GM18507 (cell line): ENCODE results near the gene HEXIM1.

Experiments
- DNase-seq: peaks from one replicate; pipeline ENCODE4 v3.0.0; 2011; ENCODE audit warnings: low read depth; ENCODE audit not compliant: insufficient read length; ENCODE audit errors: extremely low spot score
- FAIRE-seq: peaks from 2 replicates; lab custom pipeline; 2011; peaks lifted over from hg19 to GRCh38; lab: Jason Lieb, UNC

HEXIM1 gene

DNA sequence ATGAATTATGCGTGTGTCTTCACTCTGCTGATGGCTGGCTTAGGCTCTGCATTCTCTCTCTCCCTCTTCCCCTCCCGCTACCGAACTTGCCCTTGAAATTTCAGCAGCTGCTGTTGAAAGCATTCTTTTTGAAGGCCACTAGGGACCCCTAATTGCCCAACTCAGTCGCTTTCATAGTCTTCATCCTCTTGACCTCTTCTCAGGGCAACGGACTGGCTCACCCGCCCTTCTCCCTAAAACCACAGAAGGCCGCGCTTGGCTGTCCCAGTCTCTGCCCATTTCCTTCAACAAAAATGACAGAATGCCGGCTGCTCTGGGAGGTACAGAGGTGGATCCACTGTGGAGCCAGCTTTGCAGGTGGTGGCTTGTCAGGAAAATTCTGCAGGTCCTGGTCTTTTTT lies 52.4 kb downstream of the HEXIM1 start:
- no peak for DNase-seq
- FAIRE-seq: no peak

DNA sequence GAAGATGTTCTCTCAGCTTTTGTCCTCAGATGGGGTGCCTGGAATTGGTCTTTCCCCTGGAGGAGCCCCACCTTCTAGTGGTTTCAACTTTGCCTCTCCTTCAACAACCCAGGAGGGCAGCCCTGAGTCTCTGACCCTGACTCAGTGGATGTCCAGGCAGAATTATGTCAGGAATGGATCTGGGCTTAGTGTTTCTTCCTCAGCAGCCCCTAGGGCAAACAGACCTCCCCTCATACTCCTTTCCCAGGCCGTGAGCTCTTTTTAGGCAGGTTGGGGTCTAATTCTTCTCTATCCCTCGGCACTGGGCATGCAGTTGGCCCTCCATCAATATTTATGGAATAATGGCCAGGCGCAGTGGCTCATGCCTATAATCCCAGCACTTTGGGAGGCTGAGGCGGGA lies 53.2 kb downstream of the HEXIM1 start:
- FAIRE-seq (no peak), DNase-seq (no peak)
